Choroid plexus epithelial cell (primary cell): Measurements from ENCODE around the gene RAB27A.
A peak's percentile ranks its signal among the peaks of the same experiment; 100 is the strongest.

Experiments used
- DNase-seq: peaks from one replicate; pipeline ENCODE4 v3.0.0-alpha.2; 2010; ENCODE audit warnings: low read depth
- H3K4me3 ChIP-seq: 2 replicates; pipeline ENCODE4 v1.5.1; 2011; ENCODE audit warnings: low read depth, mild to moderate bottlenecking, control low read depth, low read length, moderate library complexity
- CTCF ChIP-seq: conservative IDR thresholded peaks from 2 replicates; pipeline ENCODE4 v1.5.1; 2011; ENCODE audit warnings: low read depth, mild to moderate bottlenecking, control low read depth, inconsistent platforms, low read length, moderate library complexity

Gene RAB27A

GRCh38 chr15:55289746-55290527 is at the start of gene RAB27A:
Gene RAB27A (minus strand): TSS chr15:55289813. CDS start chr15:55234934, 54,879 bp downstream.
- DNase-seq = peak; percentile 61
- H3K4me3 ChIP-seq = peak within 1 kb of the TSS; percentile 85
- no peak for TF ChIP-seq CTCF

GRCh38 chr15:55337160-55337559 is 47.5 kb upstream of the RAB27A start:
- peak; percentile 51 for DNase-seq

GRCh38 chr15:55334997-55335396 is 45.4 kb upstream of the RAB27A start:
- peak; percentile 23 for DNase-seq
- no peak overlapping the region for H3K4me3 ChIP-seq
- no peak for TF ChIP-seq CTCF

More at GRCh38 chr15:55337160-55337559, 47.5 kb upstream of the RAB27A start:
- no peak for TF ChIP-seq CTCF
- no peak overlapping the region for H3K4me3 ChIP-seq

GRCh38 chr15:55334371-55334770 is 44.8 kb upstream of the RAB27A start:
- DNase-seq = no peak
- no peak for TF ChIP-seq CTCF

GRCh38 chr15:55327387-55327786 is 37.8 kb upstream of the RAB27A start:
- no peak for DNase-seq
- H3K4me3 ChIP-seq = no peak overlapping the region
- TF ChIP-seq CTCF = no peak

More at GRCh38 chr15:55334371-55334770, 44.8 kb upstream of the RAB27A start:
- H3K4me3 ChIP-seq = no peak overlapping the region

- no peak for TF ChIP-seq CTCF
- no peak for DNase-seq
- no peak overlapping the region for H3K4me3 ChIP-seq
Observed at GRCh38 chr15:55322467-55322866, 32.9 kb upstream of the RAB27A start.

- TF ChIP-seq CTCF = no peak
- no peak for DNase-seq
- no peak overlapping the region for H3K4me3 ChIP-seq
Observed at GRCh38 chr15:55320963-55321362, 31.4 kb upstream of the RAB27A start.
